ENCODE results near the gene ADAMTSL5. TPM values are rescaled to one million over a fixed set of nuclear protein-coding genes. Genes with fewer than 3 reads are reported as not detected.

Gene ADAMTSL5
- total and polyA plus RNA-seq, 2 of the 8 experiments (the other 6 are each of a cell fraction or from before 2014, with no cell fraction given) = 0.82 to 0.99 TPM

- FAIRE-seq = no peak
Measured at GRCh38 chr19:1514295-1514661, 1.5 kb upstream of the ADAMTSL5 start.

More at GRCh38 chr19:1514295-1514661, 1.5 kb upstream of the ADAMTSL5 start:
- 77% methylated on average over 10 of the region's 10 CpGs; no CpG with 5 or more reads in 1 of the 2 experiments for WGBS, 2 experiments (ENCODE audit: extremely low coverage in 1 of 2, insufficient coverage in 1 of 2, insufficient read length in 1 of 2, insufficient replicate concordance in 2 of 2, low coverage in 1 of 2, low lambda C conversion rate in 2 of 2, missing lambda C conversion rate in 1 of 2)
- Histone ChIP-seq H3K79me1 (ENCODE audit: low read depth, low read length) (no peaks in the 10 kb centered on the region), H2BK15ac (ENCODE audit: low read length) (peak overlapping the region; percentile 29; the same call in 1 of the 2 replicates), H4K20me1 (replicated peaks in 1 of 2; ENCODE audit: control insufficient read depth in 1 of 2, insufficient read depth in 2 of 2, low read length in 2 of 2) (peaks cover 0 to 6% of the 10 kb centered on the region in 2 experiments), H3K23me2 (ENCODE audit: low read depth, low read length) (no peaks in the 10 kb centered on the region; the same call in 1 of the 2 replicates), H2BK20ac (ENCODE audit: low read length) (no peak overlapping the region), H2AFZ (ENCODE audit: low read length) (no peak overlapping the region), H3K79me2 (ENCODE audit: control insufficient read depth in 1 of 2, insufficient read depth in 2 of 2, low read length in 2 of 2) (no peaks in the 10 kb centered on the region), H3K23ac (ENCODE audit: insufficient read length) (no peak overlapping the region), H2AK5ac (ENCODE audit: low read depth, low read length) (no peak overlapping the region), H3K27me3 (replicated peaks in 1 of 4; ENCODE audit: control insufficient read depth in 3 of 4, extremely low read depth in 1 of 4, insufficient read depth in 3 of 4, low read length in 3 of 4) (peaks cover 0 to 10% (median 6%) of the 10 kb centered on the region in 4 experiments; a peak in 5 of 7 replicates), H3K56ac (replicated peaks; ENCODE audit: insufficient read length, low read depth, low read length) (no peak overlapping the region), H3K18ac (ENCODE audit: extremely low read depth, low read length) (no peak overlapping the region), H4K8ac (ENCODE audit: extremely low read depth, insufficient read depth, low read length) (no peak overlapping the region), H2BK5ac (ENCODE audit: low read depth, low read length) (no peak overlapping the region), H4K91ac (replicated peaks; ENCODE audit: insufficient read length, low read length) (no peak overlapping the region), H3K36me3 (ENCODE audit: control insufficient read depth in 2 of 4, insufficient read depth in 4 of 4, low read length in 3 of 4) (no peaks in the 10 kb centered on the region), H2BK120ac (replicated peaks; ENCODE audit: low read depth, low read length) (no peak overlapping the region), H4K5ac (ENCODE audit: insufficient read length, low read depth, low read length) (no peak overlapping the region), H3K9ac (replicated peaks in 1 of 4; ENCODE audit: extremely low read depth in 1 of 4, low read depth in 3 of 4, low read length in 3 of 4) (no peak overlapping the region), H2BK12ac (ENCODE audit: low read depth, low read length) (no peak overlapping the region), H3K4me2 (ENCODE audit: insufficient read depth in 1 of 2, low read depth in 2 of 2, low read length in 2 of 2) (no peak overlapping the region), H3K14ac (ENCODE audit: insufficient read length) (no peak overlapping the region), H3K27ac (ENCODE audit: low read depth, low read length) (no peak overlapping the region), H3K4me3 (ENCODE audit: extremely low read depth in 1 of 4, insufficient read depth in 2 of 4, low read depth in 3 of 4, low read length in 4 of 4) (no peak overlapping the region), H3K4ac (replicated peaks; ENCODE audit: insufficient read length, low read depth, low read length) (no peak overlapping the region), H3K4me1 (replicated peaks in 1 of 4; ENCODE audit: control insufficient read depth in 3 of 4, insufficient read depth in 4 of 4, low read length in 3 of 4) (no peaks in the 10 kb centered on the region; a peak in 1 of 7 replicates), H3K9me3 (ENCODE audit: insufficient read depth in 2 of 2, low read depth in 1 of 2, low read length in 1 of 2) (no peaks in the 10 kb centered on the region)
- TF ChIP-seq E2F6 (IDR thresholded peaks at IDR 0.05) = no peak
- no peak for TF ChIP-seq KDM5A (IDR thresholded peaks at IDR 0.05; ENCODE audit: low read length)
- no peak for TF ChIP-seq CTBP2 (IDR thresholded peaks at IDR 0.05; ENCODE audit: borderline replicate concordance, insufficient read depth, insufficient read length, low read length)
- TF ChIP-seq EZH2 (IDR thresholded peaks at IDR 0.05; ENCODE audit: low read depth, low read length, severe bottlenecking) = no peak
- no peak for TF ChIP-seq POU5F1 (IDR thresholded peaks at IDR 0.05; ENCODE audit: low read depth, low read length)
- no peak for TF ChIP-seq RAD21 (IDR thresholded peaks at IDR 0.05 in 1 of 2, conservative IDR thresholded peaks at IDR 0.05 in 1 of 2; ENCODE audit: low read depth in 2 of 2, low read length in 2 of 2)
- TF ChIP-seq KDM1A (IDR thresholded peaks at IDR 0.05; ENCODE audit: borderline replicate concordance, low read length) = no peak
- TF ChIP-seq NRF1 (IDR thresholded peaks at IDR 0.05; ENCODE audit: low read depth, low read length) = no peak
- no peak for TF ChIP-seq SP1 (IDR thresholded peaks at IDR 0.05; ENCODE audit: low read depth, low read length)
- TF ChIP-seq SUZ12 (IDR thresholded peaks at IDR 0.05; ENCODE audit: low read length) = no peak
- no peak for DNase-seq (ENCODE audit: low read depth in 1 of 2, low spot score in 2 of 2)
- ChIA-PET POLR2A (ENCODE audit: partially characterized antibody) (interaction anchor here (0.5 to 1.6 kb wide), 2 partner anchors 28 to 231 kb away, joined by 3 read pairs; no protein-coding TSS in a partner anchor), CTCF (ENCODE audit: partially characterized antibody) (interaction anchor here (0.9 to 2.2 kb wide), 5 partner anchors 9 to 40 kb away, joined by 3 to 6 read pairs (median 4); partner anchors contain the start of gene PLK5)
